ENCODE data around the gene PAK6. TPM values are rescaled to one million over a fixed set of nuclear protein-coding genes. Genes with fewer than 3 reads are reported as not detected.

PAK6 gene
- total RNA-seq, 1 donor from 2014 or later, result not detected

Other genes with a start within 250 kb of the PAK6 start
- gene SRP14, start 199.9 kb upstream of the PAK6 start, total RNA-seq, result 219 and 266 TPM in 2 replicates
- gene BMF, start 130.2 kb upstream of the PAK6 start, total RNA-seq, result 1.1 and 2.5 TPM in 2 replicates
- gene BUB1B, start 78.0 kb upstream of the PAK6 start, total RNA-seq, result 26.8 and 51.2 TPM in 2 replicates
- gene ANKRD63, start 44.0 kb downstream of the PAK6 start, total RNA-seq, result 0.20 TPM in 1 of 2 replicates, not detected in the other
- gene PLCB2, start 68.9 kb downstream of the PAK6 start, total RNA-seq, result 0.56 and 7.1 TPM in 2 replicates
- gene INAFM2, start 84.6 kb downstream of the PAK6 start, total RNA-seq, result 20.6 and 28.3 TPM in 2 replicates
- gene CCDC9B, start 101.9 kb downstream of the PAK6 start, total RNA-seq, result 17.0 and 25.1 TPM in 2 replicates
- not detected in 2 replicates for gene PHGR1, start 112.0 kb downstream of the PAK6 start, total RNA-seq
- gene DISP2, start 119.2 kb downstream of the PAK6 start, total RNA-seq, result 0.04 and 0.07 TPM in 2 replicates
- 48.5 and 96.0 TPM in 2 replicates for gene KNSTRN, start 143.7 kb downstream of the PAK6 start, total RNA-seq
- gene IVD, start 166.7 kb downstream of the PAK6 start, total RNA-seq, result 43.4 and 50.7 TPM in 2 replicates
- gene BAHD1, start 201.9 kb downstream of the PAK6 start, total RNA-seq, result 6.8 and 7.1 TPM in 2 replicates
- gene CHST14, start 231.9 kb downstream of the PAK6 start, total RNA-seq, result 11.0 and 11.1 TPM in 2 replicates